NCI-H69 (cell line): ENCODE results near the gene SLC25A20.
"Not testable (repeated sequence)": the region's sequence is repeated elsewhere in the genome, so short reads cannot be mapped to it uniquely, and the experiment has no call there.

Experiments
- DNase-seq: peaks from one replicate; lab custom pipeline; 2025; lab: John Stamatoyannopoulos, UW

The SLC25A20 gene, protein sequence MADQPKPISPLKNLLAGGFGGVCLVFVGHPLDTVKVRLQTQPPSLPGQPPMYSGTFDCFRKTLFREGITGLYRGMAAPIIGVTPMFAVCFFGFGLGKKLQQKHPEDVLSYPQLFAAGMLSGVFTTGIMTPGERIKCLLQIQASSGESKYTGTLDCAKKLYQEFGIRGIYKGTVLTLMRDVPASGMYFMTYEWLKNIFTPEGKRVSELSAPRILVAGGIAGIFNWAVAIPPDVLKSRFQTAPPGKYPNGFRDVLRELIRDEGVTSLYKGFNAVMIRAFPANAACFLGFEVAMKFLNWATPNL

GRCh38 chr3:48898383-48899234 is at the start of gene SLC25A20:
Gene SLC25A20, minus strand, starts transcription at chr3:48898882. Its CDS starts 88 bp downstream, at chr3:48898794.
- DNase-seq: peak; percentile 83

GRCh38 chr3:48945891-48946549 is 47.3 kb upstream of the SLC25A20 start:
- DNase-seq: no peak

GRCh38 chr3:48945432-48945831 is 46.8 kb upstream of the SLC25A20 start:
- DNase-seq: no peak

- DNase-seq: no peak
These were observed 40.0 kb upstream of the SLC25A20 start for GRCh38 chr3:48938689-48939088.

DNA sequence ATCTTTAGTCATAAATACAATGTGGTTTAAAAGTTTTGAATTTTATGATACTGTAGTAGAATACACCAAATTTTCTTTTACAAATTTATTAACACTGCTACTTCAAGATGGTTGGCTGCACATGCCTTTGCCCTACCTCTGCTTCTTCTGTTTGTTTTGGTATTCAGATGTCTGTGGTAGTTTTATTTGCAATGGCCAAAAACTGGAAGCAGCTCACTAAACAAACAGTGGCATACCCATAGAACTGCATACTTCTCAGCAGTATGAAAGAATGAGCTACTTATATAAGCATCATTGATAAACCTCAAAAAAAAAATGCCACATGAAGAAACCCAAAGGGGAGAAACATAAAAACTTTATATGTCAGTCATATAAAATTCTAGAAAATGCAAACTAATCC is 39.5 kb upstream of the SLC25A20 start:
- no peak for DNase-seq

DNA sequence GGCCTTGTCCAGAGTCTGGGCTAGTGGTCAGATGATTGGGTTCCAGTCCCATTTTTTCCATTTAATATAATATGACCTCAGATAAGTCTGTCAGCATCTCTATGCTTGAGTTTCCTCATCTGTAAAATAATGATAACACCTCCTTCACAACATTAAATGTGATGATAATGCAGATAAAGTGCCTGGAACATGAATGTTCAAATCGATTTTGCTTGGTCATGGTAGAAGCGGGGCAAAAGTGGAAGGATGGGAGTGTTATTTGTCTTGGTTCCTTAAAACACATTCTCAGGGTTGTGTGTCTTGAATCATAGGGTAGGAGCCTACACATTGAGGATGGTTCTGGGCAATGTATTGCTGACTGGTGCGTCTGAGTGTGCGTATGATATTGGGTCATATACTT is 36.8 kb upstream of the SLC25A20 start:
- DNase-seq: no peak

- no peak for DNase-seq
These were observed 35.8 kb upstream of the SLC25A20 start for GRCh38 chr3:48934333-48934991.

DNA sequence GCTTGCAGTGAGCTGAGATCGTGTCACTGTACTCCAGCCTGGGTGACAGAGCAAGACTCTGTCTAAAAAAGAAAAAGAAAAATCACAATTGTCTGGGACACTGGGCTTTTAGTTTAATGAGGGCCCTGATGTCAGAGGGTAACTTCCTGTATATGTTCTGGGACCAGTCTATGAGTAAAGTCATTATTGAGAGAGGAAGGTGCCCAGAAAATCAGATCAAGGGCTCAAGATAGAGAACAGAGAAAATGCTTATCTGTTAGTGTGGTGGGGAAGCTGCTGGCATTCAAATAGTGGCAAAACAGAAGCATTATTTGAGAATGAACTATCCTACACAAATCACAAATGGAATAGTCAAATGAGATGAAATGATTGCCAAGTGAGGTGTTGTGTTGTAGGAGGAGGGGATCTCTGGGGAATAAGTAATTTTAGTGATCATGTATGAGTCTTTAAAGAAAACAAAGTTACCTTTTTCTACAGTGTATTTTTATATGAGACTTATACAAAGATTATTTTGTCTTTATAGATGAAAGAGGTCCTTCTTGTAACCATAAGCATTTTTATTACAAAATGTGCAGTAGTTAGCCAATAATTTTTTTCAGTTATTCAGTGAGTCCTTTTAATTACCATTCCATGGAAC is 33.4 kb upstream of the SLC25A20 start:
- DNase-seq: no peak

- DNase-seq: no peak
These were observed 31.9 kb upstream of the SLC25A20 start for GRCh38 chr3:48930590-48930989.

GRCh38 chr3:48929358-48930035 is 30.8 kb upstream of the SLC25A20 start:
- DNase-seq: no peak

- DNase-seq: no peak
These were observed 30.0 kb upstream of the SLC25A20 start for GRCh38 chr3:48928679-48929078.

DNA sequence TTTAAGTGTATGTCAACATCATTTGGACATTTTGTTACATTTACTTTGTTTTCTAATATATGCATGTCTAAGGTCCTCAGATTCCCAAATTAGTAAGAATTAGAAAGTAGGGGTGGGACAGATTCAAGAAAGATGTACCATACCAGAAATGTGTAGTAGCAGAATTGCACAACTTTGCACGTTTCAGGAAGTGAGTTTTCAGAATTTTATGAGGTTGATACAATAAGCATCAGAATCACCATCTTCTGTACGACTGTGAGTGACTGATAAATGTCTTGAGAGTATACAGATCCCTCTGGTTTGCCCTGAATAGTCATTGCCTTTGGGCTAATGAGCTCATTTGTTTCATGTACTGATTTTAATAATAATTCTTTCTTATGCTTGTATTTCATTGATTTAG is 29.2 kb upstream of the SLC25A20 start:
- no peak for DNase-seq

DNA sequence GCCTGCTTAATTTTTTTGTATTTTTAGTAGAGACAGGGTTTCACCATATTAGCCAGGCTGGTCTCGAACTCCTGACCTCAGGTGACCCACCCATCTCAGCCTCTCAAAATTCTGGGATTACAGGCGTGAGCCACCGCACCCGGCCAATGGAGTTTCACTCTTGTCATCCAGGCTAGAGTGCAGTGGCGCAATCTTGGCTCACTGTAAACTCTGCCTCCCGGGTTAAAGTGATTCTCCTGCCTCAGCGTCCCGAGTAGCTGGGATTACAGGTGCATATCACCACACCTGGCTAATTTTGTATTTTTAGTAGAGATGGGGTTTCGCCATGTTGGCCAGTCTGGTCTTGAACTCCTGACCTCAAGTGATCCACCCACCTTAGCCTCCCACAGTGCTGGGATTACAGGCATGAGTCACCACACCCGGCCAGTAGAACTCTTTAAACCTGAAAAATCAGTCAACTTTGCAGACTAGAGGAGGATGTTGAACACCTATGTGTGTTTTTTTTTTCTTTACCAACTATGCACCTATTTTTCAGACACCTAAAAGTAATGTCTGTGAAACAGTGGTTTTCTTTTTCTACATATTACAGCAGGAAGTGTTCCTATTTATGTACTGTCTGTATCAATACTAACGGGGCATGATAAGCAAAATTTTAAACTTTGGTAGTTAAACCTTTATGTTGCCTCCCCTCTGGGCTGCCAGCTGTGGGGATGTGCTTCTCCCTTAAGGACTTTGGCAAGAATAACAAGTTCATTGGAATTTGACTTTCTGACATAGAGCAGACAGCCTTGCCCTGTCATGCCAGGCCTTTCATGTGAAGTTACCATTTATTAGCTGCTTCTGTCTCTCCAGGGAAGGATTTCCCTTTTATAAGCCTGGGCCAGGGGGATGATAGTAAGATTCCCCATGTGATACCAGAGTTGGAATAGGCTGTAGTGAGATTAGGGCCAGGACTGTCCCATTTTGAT is 28.0 kb upstream of the SLC25A20 start:
- no peak for DNase-seq

DNA sequence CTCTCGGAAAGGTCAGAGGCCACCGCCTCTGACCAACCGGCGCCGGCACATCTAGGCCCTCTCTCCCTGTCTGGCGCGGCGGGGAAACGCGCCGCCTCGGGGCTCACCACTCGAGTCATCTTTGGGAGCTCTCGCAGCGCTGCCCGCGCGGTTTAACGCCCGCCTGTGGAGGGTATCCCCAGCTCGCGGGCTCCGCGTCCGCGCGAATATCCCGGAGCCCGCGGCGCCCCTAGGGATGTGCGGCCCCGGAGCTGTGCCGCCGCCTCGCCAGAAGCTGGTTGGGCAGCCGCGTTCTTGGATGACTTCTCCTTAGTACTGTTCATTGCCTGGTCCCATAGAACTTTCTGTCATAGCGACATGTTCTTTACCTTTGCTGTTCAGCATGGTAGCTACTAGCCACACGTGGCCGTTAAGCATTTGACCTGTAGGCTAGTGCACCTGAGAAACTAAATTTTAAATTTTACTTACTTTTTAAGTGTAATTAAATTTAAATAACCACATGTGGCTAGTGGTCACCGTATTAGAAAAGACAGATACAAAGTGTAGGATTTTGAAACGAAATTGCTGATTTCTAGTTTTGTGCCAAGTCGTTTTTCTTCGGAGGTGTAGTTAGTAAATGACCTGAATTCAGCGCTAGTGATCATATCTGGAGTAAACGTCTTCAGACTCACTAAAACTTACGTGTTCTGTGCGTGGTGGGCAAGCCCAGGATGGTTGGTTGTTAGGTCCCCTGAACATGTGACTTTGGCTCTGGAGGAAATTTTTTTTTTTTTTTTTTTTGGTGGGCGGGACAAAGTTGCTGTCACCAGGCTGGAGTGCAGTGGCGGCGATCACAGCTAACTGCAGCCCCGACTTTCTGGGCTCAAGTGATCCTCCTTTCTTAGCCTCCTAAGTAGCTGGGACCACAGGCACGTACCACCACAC is 20.8 kb upstream of the SLC25A20 start:
- peak; percentile 63 for DNase-seq

- DNase-seq: peak; percentile 88
These were observed 19.9 kb upstream of the SLC25A20 start, which contains the start of gene ARIH2 for GRCh38 chr3:48918388-48919214. Gene ARIH2, plus strand, starts transcription at chr3:48918842. Its CDS starts 8,717 bp downstream, at chr3:48927559.

- no peak for DNase-seq
These were observed 16.6 kb upstream of the SLC25A20 start for GRCh38 chr3:48915296-48915695.

DNA sequence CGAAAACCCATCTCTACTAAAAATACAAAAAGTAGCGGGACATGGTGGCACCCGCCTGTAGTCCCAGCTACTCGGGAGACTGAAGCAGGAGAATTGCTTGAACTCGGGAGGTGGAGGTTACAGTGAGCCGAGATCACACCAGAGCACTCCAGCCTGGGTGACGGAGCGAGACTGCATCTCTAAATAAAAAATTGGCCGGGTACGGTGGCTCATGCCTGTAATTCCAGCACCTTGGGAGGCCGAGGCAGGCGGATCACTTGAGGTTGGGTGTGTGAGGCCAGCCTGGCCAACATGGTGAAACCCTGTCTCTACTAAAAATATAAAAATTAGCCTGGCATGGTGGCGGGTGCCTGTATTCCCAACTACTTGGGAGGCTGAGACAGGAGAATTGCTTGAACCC is 8.3 kb upstream of the SLC25A20 start:
- DNase-seq: not testable (repeated sequence)

- DNase-seq: no peak
These were observed 591 bp upstream of the SLC25A20 start for GRCh38 chr3:48899273-48899672.
